Upper lobe of left lung (tissue), 6 donors: Measurements from ENCODE around the gene PELI3. TPM values are rescaled to one million over a fixed set of nuclear protein-coding genes. Genes with fewer than 3 reads are reported as not detected.

Source experiments
- ATAC-seq, 2 donors: fragments of 200-7000 bp; cut with Tn5 transposase; one replicate each; pipeline ENCODE4 v1.9.1; 2022; ENCODE audit warnings: mild to moderate bottlenecking in 2 of 2, moderate library complexity in 2 of 2; ENCODE audit not compliant: low FRiP score in 2 of 2
- DNase-seq, 2 donors: peaks; one replicate each; pipeline ENCODE4 v3.0.0-alpha.2; 2019 to 2020
- H3K27ac ChIP-seq, 4 donors: fragments of 200-600 bp; sonication (generic); one replicate each; pipeline ENCODE4 v1.5.1; 2016 to 2019
- H3K27me3 ChIP-seq, 4 donors: fragments of 200-600 bp; sonication (generic); one replicate each; pipeline ENCODE4 v1.5.1; 2017 to 2019
- H3K36me3 ChIP-seq, 4 donors: fragments of 200-600 bp; sonication (generic); one replicate each; pipeline ENCODE4 v1.5.1; 2016 to 2019
- H3K4me1 ChIP-seq, 4 donors: fragments of 200-600 bp; sonication (generic); one replicate each; pipeline ENCODE4 v1.5.1; 2018 to 2019
- H3K4me3 ChIP-seq, 4 donors: fragments of 200-600 bp; sonication (generic); one replicate each; pipeline ENCODE4 v1.5.1; 2017 to 2019; ENCODE audit warnings: mild to moderate bottlenecking in 2 of 4, moderate library complexity in 1 of 4
- H3K9me3 ChIP-seq, 4 donors: fragments of 200-600 bp; sonication (generic); one replicate each; pipeline ENCODE4 v1.5.1; 2018 to 2019
- EP300 ChIP-seq, 4 donors: sonication (generic); formaldehyde crosslinking; IDR thresholded peaks; one replicate each; pipeline ENCODE4 v1.5.1; 2017; ENCODE audit warnings: antibody characterized with exemption in 4 of 4, control low read depth in 2 of 4
- POLR2A ChIP-seq, 4 donors: fragments of 450-650 bp; IDR thresholded peaks; one replicate each; pipeline ENCODE4 v1.5.1; 2016 to 2017; ENCODE audit warnings: antibody characterized with exemption in 4 of 4, mild to moderate bottlenecking in 2 of 4
- POLR2AphosphoS5 ChIP-seq, 2 donors: sonication (generic); formaldehyde crosslinking; IDR thresholded peaks; one replicate each; pipeline ENCODE4 v1.5.1; 2017; ENCODE audit warnings: antibody characterized with exemption in 2 of 2
- WGBS, 2 donors: methylation state at CpG; one replicate each; pipeline ENCODE4 v1.1.5; 2017 to 2018; 5-methylcytosine and 5-hydroxymethylcytosine counted together
- small RNA-seq, 4 donors: library from RNA; depleted of rRNA; stranded (forward); fragments of <200 nt; gene quantifications; one replicate each; pipeline ENCODE3, GENCODE V24; 2016
- total RNA-seq, 6 donors: library from RNA; depleted of rRNA in 4 of 6; stranded (reverse); fragments of >200 nt in 4 of 6; gene quantifications; one replicate each; pipeline versions ENCODE4 v1.1.0 to v1.2.1, GENCODE V29; 2016 to 2021
- TF ChIP-seq, protein P1 (sequence below), 6 experiments: fragments of 450-650 bp in 4 of 6; fragments of 200-600 bp in 2 of 6; sonication (generic) in 2 of 6; IDR thresholded peaks; one replicate each; pipeline ENCODE4 v1.5.1; 2016 to 2019; ENCODE audit warnings: antibody characterized with exemption in 6 of 6
- donor health status: DM: no; HTN: no; CAD: no; lungs with moderate emphysema.
- donor health status: DM: no; HTN: yes; CAD: no; lungs with severe emphysema.

Gene PELI3
- total RNA-seq, 6 donors from 2014 or later: 14.9 to 19.6 (median 16.9) TPM

GRCh38 chr11:66510271-66510989, 43.7 kb downstream of the PELI3 start, which contains the start of gene BBS1:
Gene BBS1, plus strand, starts transcription at chr11:66510635. Its CDS starts 25 bp downstream, at chr11:66510660.
- DNase-seq (peak; percentile 87 to 98), ATAC-seq (peak; percentile 93 to 97)
- Histone ChIP-seq H3K27ac (peak within 1 kb of the TSS; percentile 4 to 76 (median 34)), H3K36me3 (peaks cover 0 to 22% (median 11%) of the 10 kb centered on the region in 4 donors), H3K27me3 (no peaks in the 10 kb centered on the region), H3K4me3 (peak within 1 kb of the TSS; percentile 75 to 96 (median 88)), H3K4me1 (peaks cover 9 to 15% (median 13%) of the 10 kb centered on the region in 4 donors), H3K9me3 (no peaks in the 10 kb centered on the region)
- 1 to 3% methylated on average over 11 to 31 of the region's 31 CpGs for WGBS, 2 donors
- peak in 3 of 4 donors; percentile 26 to 64 (median 50) for TF ChIP-seq POLR2A (IDR thresholded peaks at IDR 0.05)
- TF ChIP-seq POLR2AphosphoS5 (IDR thresholded peaks at IDR 0.05): peak; percentile 47 to 79
- TF ChIP-seq, protein P1, sequence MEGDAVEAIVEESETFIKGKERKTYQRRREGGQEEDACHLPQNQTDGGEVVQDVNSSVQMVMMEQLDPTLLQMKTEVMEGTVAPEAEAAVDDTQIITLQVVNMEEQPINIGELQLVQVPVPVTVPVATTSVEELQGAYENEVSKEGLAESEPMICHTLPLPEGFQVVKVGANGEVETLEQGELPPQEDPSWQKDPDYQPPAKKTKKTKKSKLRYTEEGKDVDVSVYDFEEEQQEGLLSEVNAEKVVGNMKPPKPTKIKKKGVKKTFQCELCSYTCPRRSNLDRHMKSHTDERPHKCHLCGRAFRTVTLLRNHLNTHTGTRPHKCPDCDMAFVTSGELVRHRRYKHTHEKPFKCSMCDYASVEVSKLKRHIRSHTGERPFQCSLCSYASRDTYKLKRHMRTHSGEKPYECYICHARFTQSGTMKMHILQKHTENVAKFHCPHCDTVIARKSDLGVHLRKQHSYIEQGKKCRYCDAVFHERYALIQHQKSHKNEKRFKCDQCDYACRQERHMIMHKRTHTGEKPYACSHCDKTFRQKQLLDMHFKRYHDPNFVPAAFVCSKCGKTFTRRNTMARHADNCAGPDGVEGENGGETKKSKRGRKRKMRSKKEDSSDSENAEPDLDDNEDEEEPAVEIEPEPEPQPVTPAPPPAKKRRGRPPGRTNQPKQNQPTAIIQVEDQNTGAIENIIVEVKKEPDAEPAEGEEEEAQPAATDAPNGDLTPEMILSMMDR (IDR thresholded peaks at IDR 0.05): no peak
- TF ChIP-seq EP300 (IDR thresholded peaks at IDR 0.05): no peak

GRCh38 chr11:66510990-66511339, 44.3 kb downstream of the PELI3 start:
- WGBS, 2 donors: 8 to 12% methylated on average over 5 of the region's 5 CpGs
- H3K27ac ChIP-seq: peak overlapping the region in 3 of 4 donors; percentile 4 to 76 (median 60)
- peaks cover 0 to 27% (median 12%) of the 10 kb centered on the region in 4 donors for H3K36me3 ChIP-seq

GRCh38 chr11:66523611-66524010, 56.9 kb downstream of the PELI3 start:
- H3K4me3 ChIP-seq: no peak overlapping the region
- DNase-seq: no peak
- peaks cover 20 to 71% (median 47%) of the 10 kb centered on the region in 4 donors for H3K36me3 ChIP-seq
- no peaks in the 10 kb centered on the region for H3K9me3 ChIP-seq
- H3K27ac ChIP-seq: no peak overlapping the region
- TF ChIP-seq, protein P1 (IDR thresholded peaks at IDR 0.05): no peak
- TF ChIP-seq POLR2A (IDR thresholded peaks at IDR 0.05): no peak
- TF ChIP-seq EP300 (IDR thresholded peaks at IDR 0.05): no peak
- WGBS, 2 donors: 93 to 98% methylated on average over 7 to 11 of the region's 11 CpGs
- no peaks in the 10 kb centered on the region for H3K4me1 ChIP-seq
- no peaks in the 10 kb centered on the region for H3K27me3 ChIP-seq
- ATAC-seq: peak in 1 of 2 donors; percentile 26

More at GRCh38 chr11:66510990-66511339, 44.3 kb downstream of the PELI3 start:
- H3K4me3 ChIP-seq: peak overlapping the region; percentile 75 to 96 (median 88)
- DNase-seq (no peak), ATAC-seq (no peak)
- TF ChIP-seq POLR2AphosphoS5 (IDR thresholded peaks at IDR 0.05) (no peak), EP300 (IDR thresholded peaks at IDR 0.05) (no peak), POLR2A (IDR thresholded peaks at IDR 0.05) (no peak)
- TF ChIP-seq, protein P1 (IDR thresholded peaks at IDR 0.05): no peak
- no peaks in the 10 kb centered on the region for H3K9me3 ChIP-seq
- H3K27me3 ChIP-seq: no peaks in the 10 kb centered on the region
- peaks cover 9 to 15% (median 13%) of the 10 kb centered on the region in 4 donors for H3K4me1 ChIP-seq

DNA sequence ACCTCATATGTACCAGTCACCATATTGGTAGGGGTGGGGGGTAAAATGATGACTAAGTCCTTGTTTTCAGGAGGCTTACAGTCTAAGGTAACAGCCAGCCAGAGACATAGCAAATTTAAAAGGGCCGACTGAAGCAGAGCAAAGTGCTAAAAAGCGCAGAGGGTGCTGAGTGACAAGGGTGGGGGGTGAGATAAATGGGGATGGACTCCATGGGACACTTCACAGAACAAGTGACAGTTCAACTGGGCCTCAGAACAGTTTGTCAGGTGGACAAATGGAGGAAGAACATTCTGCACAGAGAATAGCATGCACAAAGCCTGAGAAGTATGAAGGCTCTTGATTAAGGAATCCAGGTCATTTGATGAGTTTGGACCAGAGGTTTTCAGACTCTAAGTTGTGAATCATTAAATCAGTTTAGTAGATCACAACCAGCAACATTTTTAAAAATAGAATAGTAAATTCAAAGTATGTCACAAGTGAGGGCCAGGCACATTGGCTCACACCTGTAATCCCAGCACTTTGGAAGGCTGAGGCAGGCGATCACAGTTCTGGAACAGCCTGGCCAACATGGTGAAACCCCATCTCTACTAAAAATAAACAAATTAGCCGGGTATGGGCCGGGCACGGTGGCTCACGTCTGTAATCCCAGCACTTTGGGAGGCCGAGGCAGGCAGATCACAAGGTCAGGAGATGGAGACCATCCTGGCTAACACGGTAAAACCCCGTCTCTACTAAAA, 57.8 kb downstream of the PELI3 start:
- no peaks in the 10 kb centered on the region for H3K4me1 ChIP-seq
- ATAC-seq (no peak), DNase-seq (no peak)
- peaks cover 19 to 65% (median 44%) of the 10 kb centered on the region in 4 donors for H3K36me3 ChIP-seq
- WGBS, 2 donors: 87 to 89% methylated on average over 10 of the region's 10 CpGs
- H3K9me3 ChIP-seq: no peaks in the 10 kb centered on the region
- TF ChIP-seq, protein P1 (IDR thresholded peaks at IDR 0.05): no peak
- TF ChIP-seq POLR2A (IDR thresholded peaks at IDR 0.05) (no peak), POLR2AphosphoS5 (IDR thresholded peaks at IDR 0.05) (no peak), EP300 (IDR thresholded peaks at IDR 0.05) (no peak)
- no peak overlapping the region for H3K4me3 ChIP-seq
- H3K27me3 ChIP-seq: no peaks in the 10 kb centered on the region
- H3K27ac ChIP-seq: no peak overlapping the region

Small RNA genes within 50 kb of the gene (small RNA-seq; reads per million reads assigned to genes)
- gene RF00416: 0 reads per million in 4 donors

Other genes starting within 250 kb of the PELI3 start
- 10 to 100 TPM; 24.1 to 41.0 (median 34.4) TPM for gene KLC2, start 209.2 kb upstream of the PELI3 start, total RNA-seq
- gene RAB1B, start 198.3 kb upstream of the PELI3 start, total RNA-seq: 100 to 1,000 TPM in 5 of 6 donors, 10 to 100 TPM in 1; 34.6 to 173 (median 122) TPM
- gene CNIH2, start 188.7 kb upstream of the PELI3 start, total RNA-seq: 1 to 10 TPM in 4 of 6 donors, not detected in 2; 1.4 to 2.0 (median 1.6) TPM
- 100 to 1,000 TPM in 1 of 6 donors, 10 to 100 TPM in 5; 25.1 to 107 (median 68.2) TPM for gene YIF1A, start 177.8 kb upstream of the PELI3 start, total RNA-seq
- 1 to 10 TPM in 1 of 6 donors, under 1 TPM in 1, not detected in 4; 0.29 to 1.9 TPM for gene TMEM151A, start 175.0 kb upstream of the PELI3 start, total RNA-seq
- 10 to 100 TPM in 2 of 6 donors, 1 to 10 TPM in 3, under 1 TPM in 1; 0.59 to 85.6 (median 6.5) TPM for gene CD248, start 149.9 kb upstream of the PELI3 start, total RNA-seq
- 10 to 100 TPM in 1 of 6 donors, 1 to 10 TPM in 5; 5.2 to 19.0 (median 8.9) TPM for gene RIN1, start 130.5 kb upstream of the PELI3 start, total RNA-seq
- gene BRMS1, start 121.8 kb upstream of the PELI3 start, total RNA-seq: 10 to 100 TPM; 34.8 to 63.8 (median 37.1) TPM
- gene B4GAT1, start 119.3 kb upstream of the PELI3 start, total RNA-seq: 10 to 100 TPM; 15.7 to 48.9 (median 27.4) TPM
- 10 to 100 TPM in 5 of 6 donors, 1 to 10 TPM in 1; 8.3 to 20.5 (median 13.1) TPM for gene SLC29A2, start 95.1 kb upstream of the PELI3 start, total RNA-seq
- not detected for gene NPAS4, start 45.9 kb upstream of the PELI3 start, total RNA-seq
- gene MRPL11, start 28.1 kb upstream of the PELI3 start, total RNA-seq: 10 to 100 TPM; 25.3 to 44.8 (median 33.0) TPM
- 10 to 100 TPM; 19.3 to 79.6 (median 44.9) TPM for gene DPP3, start 13.5 kb downstream of the PELI3 start, total RNA-seq
- 100 to 1,000 TPM in 1 of 6 donors, 10 to 100 TPM in 5; 26.0 to 145 (median 44.8) TPM for gene BBS1, start 43.7 kb downstream of the PELI3 start, total RNA-seq
- gene ZDHHC24, start 79.1 kb downstream of the PELI3 start, total RNA-seq: 10 to 100 TPM; 12.4 to 24.8 (median 14.1) TPM
- under 1 TPM in 1 of 6 donors, not detected in 5; 0.24 TPM for gene ACTN3, start 80.0 kb downstream of the PELI3 start, total RNA-seq
- 10 to 100 TPM; 28.5 to 81.7 (median 40.3) TPM for gene CTSF, start 101.7 kb downstream of the PELI3 start, total RNA-seq
- gene CCDC87, start 126.2 kb downstream of the PELI3 start, total RNA-seq: 1 to 10 TPM in 1 of 6 donors, under 1 TPM in 4, not detected in 1; 0.20 to 4.2 (median 0.44) TPM
- 10 to 100 TPM; 24.3 to 82.8 (median 34.0) TPM for gene CCS, start 126.3 kb downstream of the PELI3 start, total RNA-seq
- 100 to 1,000 TPM in 1 of 6 donors, 10 to 100 TPM in 5; 45.7 to 114 (median 73.1) TPM for gene RBM14, start 149.7 kb downstream of the PELI3 start, total RNA-seq
- gene RBM4, start 171.8 kb downstream of the PELI3 start, total RNA-seq: 100 to 1,000 TPM in 2 of 6 donors, 10 to 100 TPM in 4; 62.4 to 103 (median 90.2) TPM
- 10 to 100 TPM in 4 of 6 donors, 1 to 10 TPM in 2; 7.3 to 27.2 (median 13.9) TPM for gene RBM4B, start 211.0 kb downstream of the PELI3 start, total RNA-seq